ENCODE results near the gene CCDC190. TPM values are rescaled to one million over a fixed set of nuclear protein-coding genes. Genes with fewer than 3 reads are reported as not detected.

CCDC190 gene
- total and polyA plus RNA-seq, 2 donors from 2014 or later, result 0.60 TPM; not detected in 1

DNA sequence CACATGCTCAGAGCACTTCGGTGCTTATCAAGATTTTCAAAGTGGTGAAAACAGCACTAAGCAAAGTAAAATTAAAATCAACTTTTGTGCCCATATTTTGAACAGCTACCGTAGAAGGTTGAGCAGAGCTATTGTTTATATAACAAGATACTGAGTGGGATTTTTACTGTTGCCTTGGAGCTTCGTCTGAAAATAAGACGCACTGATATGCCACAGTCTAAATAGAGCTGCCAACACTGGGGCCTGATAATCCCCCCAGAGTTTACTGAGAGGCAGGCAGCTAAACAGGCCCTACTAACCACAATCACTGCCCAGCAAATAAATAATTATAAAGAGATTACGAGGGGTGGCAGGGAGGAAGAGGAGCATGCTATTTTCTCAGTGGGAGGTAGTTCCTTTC, 650 bp upstream of the CCDC190 start:
- Histone ChIP-seq H3K9me3 (ENCODE audit: control insufficient read depth in 2 of 3, insufficient read depth in 1 of 3, low read length in 3 of 3) (no peaks in the 10 kb centered on the region), H3K27me3 (ENCODE audit: control insufficient read depth, insufficient read depth, low read length) (no peaks in the 10 kb centered on the region), H3K9ac (ENCODE audit: low read length in 3 of 3) (no peak overlapping the region), H3K36me3 (ENCODE audit: control insufficient read depth in 2 of 3, insufficient read depth in 3 of 3, low read length in 3 of 3) (no peaks in the 10 kb centered on the region), H3K4me3 (ENCODE audit: low read length in 3 of 3) (no peak overlapping the region), H3K4me1 (ENCODE audit: control insufficient read depth in 2 of 3, insufficient read depth in 2 of 3, low read depth in 1 of 3, low read length in 3 of 3) (no peaks in the 10 kb centered on the region), H3K27ac (ENCODE audit: low read depth in 2 of 2, low read length in 2 of 2) (no peak overlapping the region)
- no peak for DNase-seq
- FAIRE-seq, result no peak
- TF ChIP-seq, protein P1, sequence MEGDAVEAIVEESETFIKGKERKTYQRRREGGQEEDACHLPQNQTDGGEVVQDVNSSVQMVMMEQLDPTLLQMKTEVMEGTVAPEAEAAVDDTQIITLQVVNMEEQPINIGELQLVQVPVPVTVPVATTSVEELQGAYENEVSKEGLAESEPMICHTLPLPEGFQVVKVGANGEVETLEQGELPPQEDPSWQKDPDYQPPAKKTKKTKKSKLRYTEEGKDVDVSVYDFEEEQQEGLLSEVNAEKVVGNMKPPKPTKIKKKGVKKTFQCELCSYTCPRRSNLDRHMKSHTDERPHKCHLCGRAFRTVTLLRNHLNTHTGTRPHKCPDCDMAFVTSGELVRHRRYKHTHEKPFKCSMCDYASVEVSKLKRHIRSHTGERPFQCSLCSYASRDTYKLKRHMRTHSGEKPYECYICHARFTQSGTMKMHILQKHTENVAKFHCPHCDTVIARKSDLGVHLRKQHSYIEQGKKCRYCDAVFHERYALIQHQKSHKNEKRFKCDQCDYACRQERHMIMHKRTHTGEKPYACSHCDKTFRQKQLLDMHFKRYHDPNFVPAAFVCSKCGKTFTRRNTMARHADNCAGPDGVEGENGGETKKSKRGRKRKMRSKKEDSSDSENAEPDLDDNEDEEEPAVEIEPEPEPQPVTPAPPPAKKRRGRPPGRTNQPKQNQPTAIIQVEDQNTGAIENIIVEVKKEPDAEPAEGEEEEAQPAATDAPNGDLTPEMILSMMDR (IDR thresholded peaks at IDR 0.05; ENCODE audit: borderline replicate concordance, extremely low read depth, insufficient read depth), result no peak
- intact Hi-C loops (cut with DNase I), result no loop called here

DNA sequence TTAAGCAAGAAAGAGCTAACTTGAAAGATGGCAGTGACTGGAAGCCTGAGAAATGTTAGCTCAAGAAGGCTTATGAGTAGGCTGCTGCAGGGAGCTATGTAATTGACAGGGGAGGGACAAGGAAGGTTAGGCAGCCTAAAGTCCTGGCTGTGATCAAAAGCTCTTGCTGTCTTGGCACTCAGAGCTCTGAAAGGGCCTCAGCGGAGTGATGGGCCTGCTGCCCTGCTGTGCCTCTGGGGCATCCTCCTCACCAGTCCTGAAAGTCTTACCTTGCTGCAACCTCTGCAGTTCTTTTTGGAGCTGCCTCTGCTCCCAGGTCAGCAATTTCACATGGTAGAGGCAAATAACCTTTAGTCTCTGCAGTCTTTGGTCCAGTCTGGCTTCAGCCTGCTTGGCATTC, 1.8 kb downstream of the CCDC190 start:
- no peaks in the 10 kb centered on the region for H3K9me3 ChIP-seq (ENCODE audit: control insufficient read depth in 2 of 3, insufficient read depth in 1 of 3, low read length in 3 of 3)

DNA sequence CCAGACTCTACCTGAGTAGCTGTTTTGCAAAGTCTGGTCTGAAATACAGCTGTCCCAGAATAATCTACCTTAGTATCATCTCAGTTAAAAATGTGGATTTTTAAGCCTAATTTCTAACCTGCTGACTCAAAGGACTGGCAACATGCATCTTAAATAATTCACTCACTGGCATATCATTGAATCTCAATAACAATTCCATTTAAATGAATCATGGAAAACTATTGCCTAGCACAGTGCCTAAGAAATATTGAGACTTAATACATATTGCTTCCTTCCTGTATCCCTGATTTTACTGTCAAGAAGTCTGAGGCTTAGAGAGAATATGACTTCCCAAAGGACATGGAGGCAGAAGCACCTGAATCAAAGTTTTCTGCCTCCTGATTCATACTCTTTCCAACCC, 3.1 kb downstream of the CCDC190 start:
- intact Hi-C loops (cut with DNase I), result loop anchor here (10.0 kb wide), 1 partner anchor 457 kb away; no protein-coding TSS in a partner anchor
- no peaks in the 10 kb centered on the region for H3K36me3 ChIP-seq (ENCODE audit: control insufficient read depth in 2 of 3, insufficient read depth in 3 of 3, low read length in 3 of 3)
- FAIRE-seq (no peak), DNase-seq (no peak)
- no peak overlapping the region for H3K9ac ChIP-seq (ENCODE audit: low read length in 3 of 3)
- no peaks in the 10 kb centered on the region for H3K27me3 ChIP-seq (ENCODE audit: control insufficient read depth, insufficient read depth, low read length)
- no peak overlapping the region for H3K4me3 ChIP-seq (ENCODE audit: low read length in 3 of 3)
- H3K9me3 ChIP-seq (ENCODE audit: control insufficient read depth in 2 of 3, insufficient read depth in 1 of 3, low read length in 3 of 3), result no peaks in the 10 kb centered on the region
- no peak overlapping the region for H3K27ac ChIP-seq (ENCODE audit: low read depth in 2 of 2, low read length in 2 of 2)
- TF ChIP-seq, protein P1 (IDR thresholded peaks at IDR 0.05; ENCODE audit: borderline replicate concordance, extremely low read depth, insufficient read depth), result no peak
- H3K4me1 ChIP-seq (ENCODE audit: control insufficient read depth in 2 of 3, insufficient read depth in 2 of 3, low read depth in 1 of 3, low read length in 3 of 3), result no peaks in the 10 kb centered on the region

More for the DNA sequence above, 1.8 kb downstream of the CCDC190 start:
- no peaks in the 10 kb centered on the region for H3K27me3 ChIP-seq (ENCODE audit: control insufficient read depth, insufficient read depth, low read length)
- no peak overlapping the region for H3K9ac ChIP-seq (ENCODE audit: low read length in 3 of 3)
- FAIRE-seq (no peak), DNase-seq (peak in 1 of 5 donors; percentile 56)
- no peaks in the 10 kb centered on the region for H3K36me3 ChIP-seq (ENCODE audit: control insufficient read depth in 2 of 3, insufficient read depth in 3 of 3, low read length in 3 of 3)
- no peak overlapping the region for H3K27ac ChIP-seq (ENCODE audit: low read depth in 2 of 2, low read length in 2 of 2)
- intact Hi-C loops (cut with DNase I), result loop anchor here (10.0 kb wide), 1 partner anchor 456 kb away; no protein-coding TSS in a partner anchor
- no peaks in the 10 kb centered on the region for H3K4me1 ChIP-seq (ENCODE audit: control insufficient read depth in 2 of 3, insufficient read depth in 2 of 3, low read depth in 1 of 3, low read length in 3 of 3)
- TF ChIP-seq, protein P1 (IDR thresholded peaks at IDR 0.05; ENCODE audit: borderline replicate concordance, extremely low read depth, insufficient read depth), result no peak
- H3K4me3 ChIP-seq (ENCODE audit: low read length in 3 of 3), result no peak overlapping the region

DNA sequence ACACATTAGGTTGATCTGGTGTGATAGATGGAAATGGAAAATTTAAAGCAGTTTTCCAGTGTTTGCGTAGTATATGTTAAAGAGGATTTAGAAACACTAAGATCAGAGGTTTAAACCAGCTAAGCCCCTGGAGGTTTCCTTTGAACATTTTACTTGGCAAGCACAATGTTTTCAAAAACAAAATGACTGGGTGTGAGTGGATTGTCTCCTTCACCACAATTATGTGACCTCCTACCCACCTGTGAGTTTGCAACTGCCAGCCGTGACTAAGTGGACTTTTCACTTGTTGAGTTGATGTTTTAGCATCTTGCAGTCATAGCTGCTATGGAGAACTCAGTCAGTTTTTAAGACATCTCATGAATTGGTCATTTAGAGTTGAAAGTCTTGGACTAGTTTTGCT, 4.7 kb downstream of the CCDC190 start:
- no peak overlapping the region for H3K27ac ChIP-seq (ENCODE audit: low read depth in 2 of 2, low read length in 2 of 2)
- H3K4me3 ChIP-seq (ENCODE audit: low read length in 3 of 3), result no peak overlapping the region
- H3K9me3 ChIP-seq (ENCODE audit: control insufficient read depth in 2 of 3, insufficient read depth in 1 of 3, low read length in 3 of 3), result no peaks in the 10 kb centered on the region
- DNase-seq, result peak in 1 of 5 donors; percentile 6
- no peaks in the 10 kb centered on the region for H3K27me3 ChIP-seq (ENCODE audit: control insufficient read depth, insufficient read depth, low read length)
- H3K36me3 ChIP-seq (ENCODE audit: control insufficient read depth in 2 of 3, insufficient read depth in 3 of 3, low read length in 3 of 3), result no peaks in the 10 kb centered on the region
- intact Hi-C loops (cut with DNase I), result loop anchor here (10.0 kb wide), 1 partner anchor 459 kb away; no protein-coding TSS in a partner anchor
- TF ChIP-seq, protein P1 (IDR thresholded peaks at IDR 0.05; ENCODE audit: borderline replicate concordance, extremely low read depth, insufficient read depth), result no peak
- FAIRE-seq, result no peak
- H3K9ac ChIP-seq (ENCODE audit: low read length in 3 of 3), result no peak overlapping the region
- no peaks in the 10 kb centered on the region for H3K4me1 ChIP-seq (ENCODE audit: control insufficient read depth in 2 of 3, insufficient read depth in 2 of 3, low read depth in 1 of 3, low read length in 3 of 3)
